Activated CD4-positive, CD25-positive, alpha-beta regulatory T cell treated with anti-CD3 and anti-CD28 coated beads, Interleukin-2, amount 50 U/mL, for 16 hours (primary cell): ENCODE measurements around the gene ATP4B.

Experiments
- DNase-seq: peaks from one replicate; pipeline ENCODE4 v3.0.0-alpha.2; 2020; ENCODE audit warnings: low read depth, low spot score

ATP4B gene

GRCh38 chr13:113607889-113608635 is 49.9 kb downstream of the ATP4B start:
- DNase-seq, result no peak

- DNase-seq, result no peak
These were observed 50.7 kb downstream of the ATP4B start for GRCh38 chr13:113607056-113607888.

GRCh38 chr13:113605866-113606438 is 52.0 kb downstream of the ATP4B start:
- DNase-seq, result no peak

GRCh38 chr13:113605461-113605860 is 52.5 kb downstream of the ATP4B start:
- no peak for DNase-seq

- no peak for DNase-seq
These were observed 53.8 kb downstream of the ATP4B start for GRCh38 chr13:113604186-113604585.

- DNase-seq, result no peak
These were observed 54.8 kb downstream of the ATP4B start for GRCh38 chr13:113603116-113603710.

GRCh38 chr13:113602291-113602988 is 55.6 kb downstream of the ATP4B start:
- no peak for DNase-seq

GRCh38 chr13:113601166-113602070 is 56.6 kb downstream of the ATP4B start:
- DNase-seq, result no peak

GRCh38 chr13:113599391-113599790 is 58.6 kb downstream of the ATP4B start:
- no peak for DNase-seq
